HEK293 (cell line): ENCODE measurements around the gene ESPNL.

Experiments
- CTCF ChIA-PET: fragments of 350-600 bp; formaldehyde crosslinking; extraction: SDS; loops from one replicate; lab custom pipeline; 2021; ENCODE audit warnings: antibody characterized with exemption; lab: Yijun Ruan, JAX
- POLR2A ChIA-PET: fragments of 300-600 bp; formaldehyde crosslinking; extraction: SDS; loops from one replicate; lab custom pipeline; 2020; ENCODE audit warnings: antibody characterized with exemption, inconsistent platforms; lab: Yijun Ruan, JAX
- H3K27ac ChIP-seq: fragments of 200-500 bp; sonication (Bioruptor generic); 2 replicates; pipeline ENCODE4 v1.5.1; 2014; ENCODE audit warnings: low read depth, low read length, control low read depth, inconsistent platforms; ENCODE audit errors: extremely low read depth
- H3K36me3 ChIP-seq, 2 experiments: fragments of 200-500 bp in 1 of 2; sonication (Bioruptor generic) in 1 of 2; 1 replicate in 1 of 2; 2 replicates in 1 of 2; pipeline ENCODE4 v1.5.1; 2014 to 2017; ENCODE audit warnings: inconsistent platforms in 2 of 2, low read length in 2 of 2; ENCODE audit not compliant: control insufficient read depth in 2 of 2, insufficient read depth in 1 of 2
- H3K4me1 ChIP-seq: fragments of 200-500 bp; sonication (Bioruptor generic); 2 replicates; pipeline ENCODE4 v1.5.1; 2014; ENCODE audit warnings: mild to moderate bottlenecking, low read length, inconsistent platforms; ENCODE audit not compliant: control insufficient read depth, insufficient read depth
- H3K4me3 ChIP-seq: 2 replicates; pipeline ENCODE4 v1.5.1; 2011; ENCODE audit warnings: low read depth, mild to moderate bottlenecking, control low read depth, low read length, moderate library complexity
- H3K9me3 ChIP-seq: fragments of 200-500 bp; sonication (Bioruptor generic); 2 replicates; pipeline ENCODE4 v1.5.1; 2014; ENCODE audit warnings: low read depth, low read length, inconsistent platforms; ENCODE audit not compliant: control insufficient read depth, insufficient read depth
- BCL6B ChIP-seq: fragments of 450-650 bp; formaldehyde crosslinking; IDR thresholded peaks from 2 replicates; pipeline ENCODE4 v1.5.1; 2017; ENCODE audit warnings: missing biosample characterization, missing genetic modification characterization
- FEZF1 ChIP-seq: fragments of 450-650 bp; formaldehyde crosslinking; IDR thresholded peaks from 2 replicates; pipeline ENCODE4 v1.5.1; 2016; ENCODE audit warnings: missing biosample characterization, missing genetic modification characterization
- KLF16 ChIP-seq: fragments of 450-650 bp; formaldehyde crosslinking; IDR thresholded peaks from 2 replicates; pipeline ENCODE4 v1.5.1; 2017; ENCODE audit warnings: missing biosample characterization, missing genetic modification characterization
- MYNN ChIP-seq: fragments of 450-650 bp; formaldehyde crosslinking; IDR thresholded peaks from 2 replicates; pipeline ENCODE4 v1.5.1; 2016; ENCODE audit warnings: missing biosample characterization, missing genetic modification characterization, borderline replicate concordance
- PRDM2 ChIP-seq: fragments of 450-650 bp; formaldehyde crosslinking; IDR thresholded peaks from 2 replicates; pipeline ENCODE4 v1.5.1; 2016; ENCODE audit warnings: missing biosample characterization, missing genetic modification characterization, borderline replicate concordance
- PRDM6 ChIP-seq: fragments of 450-650 bp; formaldehyde crosslinking; IDR thresholded peaks from 2 replicates; pipeline ENCODE4 v1.5.1; 2017; ENCODE audit warnings: missing biosample characterization, missing genetic modification characterization
- ZFP41 ChIP-seq: fragments of 450-650 bp; formaldehyde crosslinking; IDR thresholded peaks from 2 replicates; pipeline ENCODE4 v1.5.1; 2016; ENCODE audit warnings: missing biosample characterization, missing genetic modification characterization, borderline replicate concordance
- ZNF175 ChIP-seq: fragments of 450-650 bp; formaldehyde crosslinking; IDR thresholded peaks from 2 replicates; pipeline ENCODE4 v1.5.1; 2016; ENCODE audit warnings: missing biosample characterization, missing genetic modification characterization
- ZNF214 ChIP-seq: fragments of 450-650 bp; formaldehyde crosslinking; IDR thresholded peaks from 2 replicates; pipeline ENCODE4 v1.5.1; 2017; ENCODE audit warnings: missing biosample characterization, mild to moderate bottlenecking, missing genetic modification characterization, borderline replicate concordance
- ZNF266 ChIP-seq: fragments of 450-650 bp; formaldehyde crosslinking; IDR thresholded peaks from 2 replicates; pipeline ENCODE4 v1.5.1; 2016; ENCODE audit warnings: missing biosample characterization, missing genetic modification characterization, low read depth
- ZNF274 ChIP-seq, 2 experiments: fragments of 200-500 bp in 1 of 2; fragments of 450-650 bp in 1 of 2; sonication (Bioruptor generic) in 1 of 2; formaldehyde crosslinking in 1 of 2; IDR thresholded peaks; 2 replicates each; pipeline versions ENCODE4 v1.5.1 to v1.6.1; 2014 to 2016; ENCODE audit warnings: borderline replicate concordance in 1 of 2, inconsistent platforms in 1 of 2, low read length in 1 of 2, missing biosample characterization in 1 of 2, missing genetic modification characterization in 1 of 2
- ZNF433 ChIP-seq: fragments of 450-650 bp; formaldehyde crosslinking; IDR thresholded peaks from 2 replicates; pipeline ENCODE4 v1.5.1; 2016; ENCODE audit warnings: missing biosample characterization, missing genetic modification characterization, low read depth
- ZNF530 ChIP-seq: fragments of 450-650 bp; formaldehyde crosslinking; IDR thresholded peaks from 2 replicates; pipeline ENCODE4 v1.5.1; 2016; ENCODE audit warnings: low read depth, missing biosample characterization, missing genetic modification characterization
- ZNF549 ChIP-seq: fragments of 450-650 bp; IDR thresholded peaks from 2 replicates; pipeline ENCODE4 v1.5.1; 2018; ENCODE audit warnings: missing biosample characterization, missing genetic modification characterization, mild to moderate bottlenecking, inconsistent platforms, moderate library complexity
- ZNF623 ChIP-seq: fragments of 450-650 bp; formaldehyde crosslinking; IDR thresholded peaks from 2 replicates; pipeline ENCODE4 v1.5.1; 2016; ENCODE audit warnings: missing biosample characterization, missing genetic modification characterization
- ZNF792 ChIP-seq: fragments of 450-650 bp; formaldehyde crosslinking; IDR thresholded peaks from 2 replicates; pipeline ENCODE4 v1.5.1; 2016; ENCODE audit warnings: missing biosample characterization, missing genetic modification characterization
- ZSCAN18 ChIP-seq: fragments of 450-650 bp; formaldehyde crosslinking; IDR thresholded peaks from 2 replicates; pipeline ENCODE4 v1.5.1; 2016; ENCODE audit warnings: missing biosample characterization, missing genetic modification characterization

Gene ESPNL

GRCh38 chr2:238176613-238177012, 76.5 kb downstream of the ESPNL start (continued):
- TF ChIP-seq PRDM6 (no peak), BCL6B (tag by site-specific recombination) (no peak), MYNN (tag by site-specific recombination) (no peak), ZNF623 (tag by site-specific recombination) (no peak)
- TF ChIP-seq, all 188 proteins: peak for 0

- CTCF ChIA-PET: interaction anchor here (1.0 kb wide), 1 partner anchor 42 kb away, joined by 6 read pairs; no protein-coding TSS in a partner anchor
- Histone ChIP-seq H3K36me3 (peaks cover 57 to 97% of the 10 kb centered on the region in 2 experiments), H3K9me3 (no peaks in the 10 kb centered on the region), H3K27ac (no peak overlapping the region), H3K4me3 (no peak overlapping the region), H3K4me1 (no peaks in the 10 kb centered on the region)
- POLR2A ChIA-PET: no interaction called here
- TF ChIP-seq ZNF266 (tag by site-specific recombination): no peak
- TF ChIP-seq ZNF549 (tag by site-specific recombination): no peak
- TF ChIP-seq PRDM2 (tag by site-specific recombination): no peak
- no peak for TF ChIP-seq ZNF175 (tag by site-specific recombination)
- no peak for TF ChIP-seq ZFP41 (tag by site-specific recombination)
- TF ChIP-seq ZSCAN18 (tag by site-specific recombination): no peak
- no peak for TF ChIP-seq ZNF433
- no peak for TF ChIP-seq FEZF1
- TF ChIP-seq ZNF214: no peak
- TF ChIP-seq ZNF274 (IDR thresholded peaks at IDR 0.05; ENCODE audit: low read length): no peak
- TF ChIP-seq ZNF274 (tag by site-specific recombination; IDR thresholded peaks at IDR 0.05; ENCODE audit: borderline replicate concordance): no peak
- no peak for TF ChIP-seq KLF16 (tag by site-specific recombination)
- no peak for TF ChIP-seq ZNF623 (tag by site-specific recombination)
- TF ChIP-seq ZNF530 (tag by site-specific recombination): no peak
- TF ChIP-seq ZNF792 (tag by site-specific recombination): no peak
Measured at GRCh38 chr2:238180554-238180953, 80.4 kb downstream of the ESPNL start.
